ENCODE results near the gene TMEFF1.
"Not testable (repeated sequence)": the region's sequence is repeated elsewhere in the genome, so short reads cannot be mapped to it uniquely, and the experiment has no call there.

TMEFF1 gene

GRCh38 chr9:100489836-100490235, 16.9 kb downstream of the TMEFF1 start:
- no peak for DNase-seq (ENCODE audit: low read depth in 2 of 2)

GRCh38 chr9:100492952-100493351, 20.0 kb downstream of the TMEFF1 start:
- no peak for DNase-seq (ENCODE audit: low read depth in 2 of 2)

GRCh38 chr9:100498592-100498991, 25.6 kb downstream of the TMEFF1 start:
- DNase-seq (ENCODE audit: low read depth in 2 of 2): no peak

- no peak for DNase-seq (ENCODE audit: low read depth in 2 of 2)
These were observed 26.5 kb downstream of the TMEFF1 start for GRCh38 chr9:100499460-100499859.

- DNase-seq (ENCODE audit: low read depth in 2 of 2): no peak
These were observed 26.9 kb downstream of the TMEFF1 start for GRCh38 chr9:100499866-100500265.

GRCh38 chr9:100505564-100506159, 32.7 kb downstream of the TMEFF1 start:
- peak; percentile 35 to 57 for DNase-seq (ENCODE audit: low read depth in 2 of 2)

- not testable (repeated sequence) for DNase-seq (ENCODE audit: low read depth in 2 of 2)
These were observed 34.4 kb downstream of the TMEFF1 start for GRCh38 chr9:100507350-100507749.

- no peak for DNase-seq (ENCODE audit: low read depth in 2 of 2)
These were observed 38.3 kb downstream of the TMEFF1 start for GRCh38 chr9:100511205-100511604.

- DNase-seq (ENCODE audit: low read depth in 2 of 2): no peak
These were observed 42.9 kb downstream of the TMEFF1 start for GRCh38 chr9:100515578-100516494.

GRCh38 chr9:100521282-100521681, 48.3 kb downstream of the TMEFF1 start:
- DNase-seq (ENCODE audit: low read depth in 2 of 2): no peak

- DNase-seq (ENCODE audit: low read depth in 2 of 2): no peak
These were observed 52.6 kb downstream of the TMEFF1 start for GRCh38 chr9:100525563-100525962.

GRCh38 chr9:100527180-100527794, 54.3 kb downstream of the TMEFF1 start:
- not testable (repeated sequence) for DNase-seq (ENCODE audit: low read depth in 2 of 2)

- no peak for DNase-seq (ENCODE audit: low read depth in 2 of 2)
These were observed 61.5 kb downstream of the TMEFF1 start for GRCh38 chr9:100534401-100534800.

GRCh38 chr9:100540327-100540726, 67.4 kb downstream of the TMEFF1 start:
- DNase-seq (ENCODE audit: low read depth in 2 of 2): no peak

- no peak for DNase-seq (ENCODE audit: low read depth in 2 of 2)
These were observed 76.1 kb downstream of the TMEFF1 start for GRCh38 chr9:100549048-100549447.

- DNase-seq (ENCODE audit: low read depth in 2 of 2): no peak
These were observed 82.0 kb downstream of the TMEFF1 start for GRCh38 chr9:100554935-100555401.

GRCh38 chr9:100555471-100555870, 82.5 kb downstream of the TMEFF1 start:
- no peak for DNase-seq (ENCODE audit: low read depth in 2 of 2)

- no peak for DNase-seq (ENCODE audit: low read depth in 2 of 2)
These were observed 84.1 kb downstream of the TMEFF1 start for GRCh38 chr9:100557053-100557452.

GRCh38 chr9:100561256-100561655, 88.3 kb downstream of the TMEFF1 start:
- DNase-seq (ENCODE audit: low read depth in 2 of 2): no peak

GRCh38 chr9:100567856-100568255, 94.9 kb downstream of the TMEFF1 start:
- DNase-seq (ENCODE audit: low read depth in 2 of 2): no peak

- no peak for DNase-seq (ENCODE audit: low read depth in 2 of 2)
These were observed 100.8 kb downstream of the TMEFF1 start for GRCh38 chr9:100573655-100574260.

- DNase-seq (ENCODE audit: low read depth in 2 of 2): no peak
These were observed 102.1 kb downstream of the TMEFF1 start for GRCh38 chr9:100575006-100575405.
